H1 (cell line): ENCODE data around the gene ILF2. TPM values are rescaled to one million over a fixed set of nuclear protein-coding genes. Genes with fewer than 3 reads are reported as not detected.

Experiments used
- RFX5 ChIP-seq: IDR thresholded peaks from 2 replicates; pipeline ENCODE4 v1.6.1; 2011; ENCODE audit warnings: low read depth, low read length, improper control_type of control experiment, borderline replicate concordance
- TAF1 ChIP-seq: IDR thresholded peaks from 2 replicates; pipeline ENCODE4 v1.6.1; 2011; ENCODE audit warnings: mild to moderate bottlenecking, low read depth, low read length
- polyA plus RNA-seq, 7 experiments: library from polyadenylated mRNA; depleted of rRNA in 3 of 7; stranded (reverse) in 5 of 7; unstranded in 2 of 7; fragments of >200 nt in 5 of 7; fragments of 200-250 nt in 2 of 7; gene quantifications; 1 replicate in 5 of 7; 2 replicates in 1 of 7; 4 replicates in 1 of 7; pipeline versions ENCODE4 v1.2.1 to v1.2.3, GENCODE V29; 2011 to 2013; ENCODE audit warnings: missing spikeins in 2 of 7, mixed read lengths in 2 of 7
- total RNA-seq: library from RNA; stranded (reverse); fragmentation: NEBNext Ultra II Directional; extraction: Animal tissue kit (Norgen Biotek cat#: 25700); gene quantifications from 2 replicates; pipeline ENCODE4 v1.2.1, GENCODE V29; 2021
- TF ChIP-seq, protein P1 (sequence below): fragments of 300-600 bp; sonication (generic); IDR thresholded peaks from 2 replicates; pipeline ENCODE4 v1.7.1; 2012; ENCODE audit warnings: low read length, moderate library complexity, mild to moderate bottlenecking, inconsistent platforms; ENCODE audit not compliant: insufficient replicate concordance

ILF2 gene
- total and polyA plus RNA-seq, 2 of the 8 experiments (the other 6 are each of a cell fraction or from before 2014, with no cell fraction given) = 389 to 474 TPM

DNA sequence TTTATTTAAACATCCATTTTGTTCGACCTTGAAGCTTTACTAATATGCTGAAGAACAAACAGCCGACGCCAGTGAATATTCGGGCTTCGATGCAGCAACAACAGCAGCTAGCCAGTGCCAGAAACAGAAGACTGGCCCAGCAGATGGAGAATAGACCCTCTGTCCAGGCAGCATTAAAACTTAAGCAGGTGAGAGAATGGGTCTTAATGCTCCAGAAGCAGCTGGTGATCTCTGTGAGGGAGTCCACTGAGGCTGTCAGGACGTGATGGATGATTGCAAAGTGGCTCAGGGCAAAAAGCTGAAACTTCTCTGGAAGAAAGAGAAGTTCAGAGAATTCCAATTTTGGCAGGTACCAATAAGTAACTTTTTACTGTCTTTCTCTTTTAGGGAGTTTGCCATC, 32.5 kb downstream of the ILF2 start (continued):
- TF ChIP-seq, protein P1, sequence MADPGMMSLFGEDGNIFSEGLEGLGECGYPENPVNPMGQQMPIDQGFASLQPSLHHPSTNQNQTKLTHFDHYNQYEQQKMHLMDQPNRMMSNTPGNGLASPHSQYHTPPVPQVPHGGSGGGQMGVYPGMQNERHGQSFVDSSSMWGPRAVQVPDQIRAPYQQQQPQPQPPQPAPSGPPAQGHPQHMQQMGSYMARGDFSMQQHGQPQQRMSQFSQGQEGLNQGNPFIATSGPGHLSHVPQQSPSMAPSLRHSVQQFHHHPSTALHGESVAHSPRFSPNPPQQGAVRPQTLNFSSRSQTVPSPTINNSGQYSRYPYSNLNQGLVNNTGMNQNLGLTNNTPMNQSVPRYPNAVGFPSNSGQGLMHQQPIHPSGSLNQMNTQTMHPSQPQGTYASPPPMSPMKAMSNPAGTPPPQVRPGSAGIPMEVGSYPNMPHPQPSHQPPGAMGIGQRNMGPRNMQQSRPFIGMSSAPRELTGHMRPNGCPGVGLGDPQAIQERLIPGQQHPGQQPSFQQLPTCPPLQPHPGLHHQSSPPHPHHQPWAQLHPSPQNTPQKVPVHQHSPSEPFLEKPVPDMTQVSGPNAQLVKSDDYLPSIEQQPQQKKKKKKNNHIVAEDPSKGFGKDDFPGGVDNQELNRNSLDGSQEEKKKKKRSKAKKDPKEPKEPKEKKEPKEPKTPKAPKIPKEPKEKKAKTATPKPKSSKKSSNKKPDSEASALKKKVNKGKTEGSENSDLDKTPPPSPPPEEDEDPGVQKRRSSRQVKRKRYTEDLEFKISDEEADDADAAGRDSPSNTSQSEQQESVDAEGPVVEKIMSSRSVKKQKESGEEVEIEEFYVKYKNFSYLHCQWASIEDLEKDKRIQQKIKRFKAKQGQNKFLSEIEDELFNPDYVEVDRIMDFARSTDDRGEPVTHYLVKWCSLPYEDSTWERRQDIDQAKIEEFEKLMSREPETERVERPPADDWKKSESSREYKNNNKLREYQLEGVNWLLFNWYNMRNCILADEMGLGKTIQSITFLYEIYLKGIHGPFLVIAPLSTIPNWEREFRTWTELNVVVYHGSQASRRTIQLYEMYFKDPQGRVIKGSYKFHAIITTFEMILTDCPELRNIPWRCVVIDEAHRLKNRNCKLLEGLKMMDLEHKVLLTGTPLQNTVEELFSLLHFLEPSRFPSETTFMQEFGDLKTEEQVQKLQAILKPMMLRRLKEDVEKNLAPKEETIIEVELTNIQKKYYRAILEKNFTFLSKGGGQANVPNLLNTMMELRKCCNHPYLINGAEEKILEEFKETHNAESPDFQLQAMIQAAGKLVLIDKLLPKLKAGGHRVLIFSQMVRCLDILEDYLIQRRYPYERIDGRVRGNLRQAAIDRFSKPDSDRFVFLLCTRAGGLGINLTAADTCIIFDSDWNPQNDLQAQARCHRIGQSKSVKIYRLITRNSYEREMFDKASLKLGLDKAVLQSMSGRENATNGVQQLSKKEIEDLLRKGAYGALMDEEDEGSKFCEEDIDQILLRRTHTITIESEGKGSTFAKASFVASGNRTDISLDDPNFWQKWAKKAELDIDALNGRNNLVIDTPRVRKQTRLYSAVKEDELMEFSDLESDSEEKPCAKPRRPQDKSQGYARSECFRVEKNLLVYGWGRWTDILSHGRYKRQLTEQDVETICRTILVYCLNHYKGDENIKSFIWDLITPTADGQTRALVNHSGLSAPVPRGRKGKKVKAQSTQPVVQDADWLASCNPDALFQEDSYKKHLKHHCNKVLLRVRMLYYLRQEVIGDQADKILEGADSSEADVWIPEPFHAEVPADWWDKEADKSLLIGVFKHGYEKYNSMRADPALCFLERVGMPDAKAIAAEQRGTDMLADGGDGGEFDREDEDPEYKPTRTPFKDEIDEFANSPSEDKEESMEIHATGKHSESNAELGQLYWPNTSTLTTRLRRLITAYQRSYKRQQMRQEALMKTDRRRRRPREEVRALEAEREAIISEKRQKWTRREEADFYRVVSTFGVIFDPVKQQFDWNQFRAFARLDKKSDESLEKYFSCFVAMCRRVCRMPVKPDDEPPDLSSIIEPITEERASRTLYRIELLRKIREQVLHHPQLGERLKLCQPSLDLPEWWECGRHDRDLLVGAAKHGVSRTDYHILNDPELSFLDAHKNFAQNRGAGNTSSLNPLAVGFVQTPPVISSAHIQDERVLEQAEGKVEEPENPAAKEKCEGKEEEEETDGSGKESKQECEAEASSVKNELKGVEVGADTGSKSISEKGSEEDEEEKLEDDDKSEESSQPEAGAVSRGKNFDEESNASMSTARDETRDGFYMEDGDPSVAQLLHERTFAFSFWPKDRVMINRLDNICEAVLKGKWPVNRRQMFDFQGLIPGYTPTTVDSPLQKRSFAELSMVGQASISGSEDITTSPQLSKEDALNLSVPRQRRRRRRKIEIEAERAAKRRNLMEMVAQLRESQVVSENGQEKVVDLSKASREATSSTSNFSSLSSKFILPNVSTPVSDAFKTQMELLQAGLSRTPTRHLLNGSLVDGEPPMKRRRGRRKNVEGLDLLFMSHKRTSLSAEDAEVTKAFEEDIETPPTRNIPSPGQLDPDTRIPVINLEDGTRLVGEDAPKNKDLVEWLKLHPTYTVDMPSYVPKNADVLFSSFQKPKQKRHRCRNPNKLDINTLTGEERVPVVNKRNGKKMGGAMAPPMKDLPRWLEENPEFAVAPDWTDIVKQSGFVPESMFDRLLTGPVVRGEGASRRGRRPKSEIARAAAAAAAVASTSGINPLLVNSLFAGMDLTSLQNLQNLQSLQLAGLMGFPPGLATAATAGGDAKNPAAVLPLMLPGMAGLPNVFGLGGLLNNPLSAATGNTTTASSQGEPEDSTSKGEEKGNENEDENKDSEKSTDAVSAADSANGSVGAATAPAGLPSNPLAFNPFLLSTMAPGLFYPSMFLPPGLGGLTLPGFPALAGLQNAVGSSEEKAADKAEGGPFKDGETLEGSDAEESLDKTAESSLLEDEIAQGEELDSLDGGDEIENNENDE = no peak
- TF ChIP-seq RFX5 = no peak
- no peak for TF ChIP-seq TAF1
